Thymus (tissue), 11 donors: Measurements from ENCODE around the gene WNK2. TPM values are rescaled to one million over a fixed set of nuclear protein-coding genes. Genes with fewer than 3 reads are reported as not detected.
A peak's percentile ranks its signal among the peaks of the same experiment; 100 is the strongest.

ENCODE experiments used
- DNase-seq, 9 donors: peaks; one replicate each; pipeline ENCODE4 v3.0.0-alpha.2; 2013; ENCODE audit warnings: low spot score in 9 of 9, low read depth in 6 of 9, missing footprints in 1 of 9
- H3K27ac ChIP-seq, 2 donors: one replicate each; pipeline ENCODE4 v1.5.1; 2013; ENCODE audit warnings: control low read depth in 1 of 2, low read depth in 1 of 2, low read length in 1 of 2, mild to moderate bottlenecking in 1 of 2, moderate library complexity in 1 of 2
- H3K27me3 ChIP-seq, 2 donors: one replicate each; pipeline ENCODE4 v1.5.1; 2013; ENCODE audit warnings: low read length in 1 of 2; ENCODE audit not compliant: control insufficient read depth in 2 of 2, insufficient read depth in 1 of 2
- H3K36me3 ChIP-seq, 2 donors: one replicate each; pipeline ENCODE4 v1.5.1; 2013; ENCODE audit warnings: low read length in 1 of 2, mild to moderate bottlenecking in 1 of 2, moderate library complexity in 1 of 2; ENCODE audit not compliant: control insufficient read depth in 2 of 2, insufficient read depth in 2 of 2
- H3K4me1 ChIP-seq, 2 donors: one replicate each; pipeline ENCODE4 v1.5.1; 2013; ENCODE audit warnings: low read length in 2 of 2; ENCODE audit not compliant: control insufficient read depth in 2 of 2, insufficient read depth in 2 of 2
- H3K4me3 ChIP-seq, 2 donors: one replicate each; pipeline ENCODE4 v1.5.1; 2013; ENCODE audit warnings: low read length in 2 of 2, control low read depth in 1 of 2, mild to moderate bottlenecking in 1 of 2
- H3K9me3 ChIP-seq, 2 donors: one replicate each; pipeline ENCODE4 v1.5.1; 2013; ENCODE audit warnings: low read length in 1 of 2, mild to moderate bottlenecking in 1 of 2; ENCODE audit not compliant: control insufficient read depth in 2 of 2, insufficient read depth in 1 of 2
- WGBS: extraction: QIAGEN DNeasy Blood & Tissue Kit; methylation state at CpG from one replicate; pipeline ENCODE4 v1.1.7; 2013; 5-methylcytosine and 5-hydroxymethylcytosine counted together
- polyA plus RNA-seq: library from polyadenylated mRNA; stranded (reverse); fragments of 200-250 nt; gene quantifications from one replicate; pipeline ENCODE4 v1.2.3, GENCODE V29; 2013
- total RNA-seq: library from RNA; stranded (reverse); fragments of 120-200 nt; gene quantifications from one replicate; pipeline ENCODE4 v1.2.4, GENCODE V29; 2013
- donor health status: healthy.

WNK2 gene
- total and polyA plus RNA-seq, 2 donors = 9.1 to 12.5 TPM

DNA sequence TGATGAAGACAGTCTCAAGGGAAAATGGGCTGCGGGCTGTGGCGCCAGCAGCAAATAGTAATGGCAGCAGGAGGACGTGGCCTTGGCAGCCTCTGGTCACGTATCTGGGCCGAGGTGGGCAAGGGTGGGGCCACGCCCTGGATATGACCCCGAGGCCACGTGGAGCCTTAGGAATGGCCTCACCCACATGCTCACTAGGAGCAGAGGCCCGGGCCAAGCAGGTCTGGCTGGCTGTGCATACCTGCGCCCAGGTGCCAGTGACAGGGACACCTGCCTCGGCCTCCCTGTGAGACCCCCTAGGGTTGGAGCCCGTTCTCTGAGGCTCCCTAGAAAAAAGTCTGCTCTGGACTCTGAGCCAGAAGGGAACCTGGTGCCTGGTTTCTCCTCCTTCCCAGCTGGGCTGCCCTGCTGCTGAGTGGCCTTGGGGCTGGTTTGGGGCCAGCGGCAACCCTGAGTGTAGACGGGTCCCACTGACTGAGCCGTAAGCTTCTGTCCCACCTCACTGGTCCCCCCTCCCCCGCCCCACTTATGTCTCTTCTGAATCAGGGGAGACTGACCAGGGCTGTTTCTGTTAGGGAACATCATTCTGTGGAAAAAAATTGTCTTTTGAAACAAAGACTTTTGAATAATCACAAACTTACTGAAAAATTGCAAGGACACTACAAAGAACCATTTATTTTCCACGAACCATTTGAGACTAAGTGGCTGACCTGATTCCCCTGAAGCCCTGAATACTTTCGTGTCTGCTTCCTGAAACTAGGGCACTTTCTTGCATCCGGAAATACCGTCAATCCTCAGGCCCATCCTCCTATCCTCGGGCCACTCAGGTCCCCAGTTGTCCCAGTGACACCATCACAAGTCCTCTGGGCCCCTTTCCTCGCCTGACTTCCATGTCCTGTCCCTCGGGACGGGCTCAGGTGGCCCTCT is 60.8 kb downstream of the WNK2 start:
- H3K9me3 ChIP-seq = no peaks in the 10 kb centered on the region
- DNase-seq = no peak
- peak overlapping the region in 1 of 2 donors; percentile 9 for H3K27ac ChIP-seq
- H3K4me3 ChIP-seq = no peak overlapping the region
- peaks cover 0 to 2% of the 10 kb centered on the region in 2 donors for H3K4me1 ChIP-seq
- H3K36me3 ChIP-seq = no peaks in the 10 kb centered on the region
- 93% methylated on average over 24 of the region's 24 CpGs for WGBS
- H3K27me3 ChIP-seq = no peaks in the 10 kb centered on the region

DNA sequence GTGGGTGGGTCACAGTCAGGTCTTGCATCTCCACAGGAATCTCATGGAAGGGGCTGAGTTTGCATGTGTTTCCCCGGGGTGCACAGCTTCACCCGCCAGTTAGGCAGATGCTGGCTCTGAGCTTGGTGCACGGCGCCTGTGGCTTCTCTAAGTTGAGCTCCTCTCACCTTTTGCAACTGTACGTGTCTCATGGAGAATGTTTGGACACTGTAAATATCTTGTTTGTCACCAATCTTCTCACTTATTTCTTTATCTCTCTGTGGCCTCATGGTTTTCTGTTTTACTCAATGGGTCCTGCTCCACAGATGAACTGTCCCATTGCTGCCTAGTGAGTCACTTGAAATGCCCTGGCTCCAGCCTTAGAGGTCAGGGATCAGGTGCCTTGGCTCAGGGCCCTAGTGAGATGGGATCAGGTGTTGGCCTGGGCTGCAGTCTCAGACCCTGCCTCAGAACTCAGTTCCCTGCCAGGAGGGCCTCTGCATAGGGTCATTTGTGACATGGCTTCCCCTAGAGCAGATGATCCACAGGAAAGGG is 61.6 kb downstream of the WNK2 start:
- no peak for DNase-seq
- Histone ChIP-seq H3K4me3 (no peak overlapping the region), H3K4me1 (peaks cover 0 to 2% of the 10 kb centered on the region in 2 donors), H3K9me3 (no peaks in the 10 kb centered on the region), H3K27me3 (no peaks in the 10 kb centered on the region), H3K36me3 (no peaks in the 10 kb centered on the region), H3K27ac (no peak overlapping the region)
- WGBS = 96% methylated on average over 5 of the region's 5 CpGs

DNA sequence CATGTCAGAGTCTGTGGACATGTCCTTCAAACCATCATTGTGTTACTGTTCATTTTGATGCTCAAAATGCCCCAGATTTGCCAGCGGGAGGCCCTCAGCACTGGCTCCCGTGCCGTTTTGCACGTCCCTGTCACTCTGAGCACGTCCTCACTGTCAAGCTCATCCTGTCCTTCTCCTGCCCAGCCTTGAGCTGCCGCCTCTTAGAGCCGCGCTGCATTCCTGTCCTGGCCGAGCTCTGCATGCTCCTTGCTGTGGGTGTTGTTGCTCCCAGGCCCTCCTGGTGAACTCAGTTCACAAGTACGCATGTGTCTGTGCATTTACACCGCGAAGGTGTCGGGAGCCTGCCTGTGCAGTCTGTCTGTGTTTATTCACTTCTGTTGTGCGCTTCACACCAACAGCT is 62.2 kb downstream of the WNK2 start:
- H3K9me3 ChIP-seq = no peaks in the 10 kb centered on the region
- no peak overlapping the region for H3K4me3 ChIP-seq
- H3K4me1 ChIP-seq = peaks cover 0 to 2% of the 10 kb centered on the region in 2 donors
- H3K27me3 ChIP-seq = no peaks in the 10 kb centered on the region
- no peaks in the 10 kb centered on the region for H3K36me3 ChIP-seq
- no peak for DNase-seq
- H3K27ac ChIP-seq = no peak overlapping the region
- 96% methylated on average over 14 of the region's 14 CpGs for WGBS

DNA sequence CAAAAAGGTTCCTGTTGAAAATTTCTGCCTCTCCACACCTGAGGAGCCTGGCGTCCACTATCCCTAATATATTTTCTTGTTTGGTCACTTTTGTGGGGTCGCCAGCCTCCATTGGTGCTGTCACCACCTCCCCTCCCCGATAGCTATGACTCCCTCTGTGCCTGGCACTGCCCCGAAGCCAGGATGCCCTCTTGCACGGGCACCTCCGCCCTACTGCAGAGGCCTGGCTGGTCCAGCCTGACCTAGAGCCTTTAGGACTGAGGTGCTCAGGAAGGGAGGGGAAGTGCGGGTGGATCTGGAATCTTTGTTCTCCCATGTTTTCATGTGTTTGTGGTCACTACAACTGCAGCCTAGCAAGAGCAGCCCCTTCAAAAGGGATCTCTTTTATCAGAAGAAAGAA is 62.6 kb downstream of the WNK2 start:
- Histone ChIP-seq H3K4me3 (no peak overlapping the region), H3K9me3 (no peaks in the 10 kb centered on the region), H3K27me3 (no peaks in the 10 kb centered on the region), H3K27ac (no peak overlapping the region), H3K36me3 (no peaks in the 10 kb centered on the region), H3K4me1 (peaks cover 0 to 1% of the 10 kb centered on the region in 2 donors)
- no peak for DNase-seq
- 96% methylated on average over 7 of the region's 7 CpGs for WGBS

- Histone ChIP-seq H3K36me3 (no peaks in the 10 kb centered on the region), H3K27ac (no peak overlapping the region), H3K27me3 (no peaks in the 10 kb centered on the region), H3K4me1 (no peaks in the 10 kb centered on the region), H3K9me3 (no peaks in the 10 kb centered on the region), H3K4me3 (no peak overlapping the region)
- 97% methylated on average over 36 of the region's 36 CpGs for WGBS
- no peak for DNase-seq
These were observed 63.3 kb downstream of the WNK2 start for GRCh38 chr9:93247099-93247865.

- no peaks in the 10 kb centered on the region for H3K27me3 ChIP-seq
- no peak for DNase-seq
- no peak overlapping the region for H3K27ac ChIP-seq
- H3K4me1 ChIP-seq = peaks cover 0 to 3% of the 10 kb centered on the region in 2 donors
- WGBS = 87% methylated on average over 9 of the region's 9 CpGs
- no peaks in the 10 kb centered on the region for H3K36me3 ChIP-seq
- H3K4me3 ChIP-seq = no peak overlapping the region
- no peaks in the 10 kb centered on the region for H3K9me3 ChIP-seq
These were observed 64.0 kb downstream of the WNK2 start for GRCh38 chr9:93247892-93248291.

DNA sequence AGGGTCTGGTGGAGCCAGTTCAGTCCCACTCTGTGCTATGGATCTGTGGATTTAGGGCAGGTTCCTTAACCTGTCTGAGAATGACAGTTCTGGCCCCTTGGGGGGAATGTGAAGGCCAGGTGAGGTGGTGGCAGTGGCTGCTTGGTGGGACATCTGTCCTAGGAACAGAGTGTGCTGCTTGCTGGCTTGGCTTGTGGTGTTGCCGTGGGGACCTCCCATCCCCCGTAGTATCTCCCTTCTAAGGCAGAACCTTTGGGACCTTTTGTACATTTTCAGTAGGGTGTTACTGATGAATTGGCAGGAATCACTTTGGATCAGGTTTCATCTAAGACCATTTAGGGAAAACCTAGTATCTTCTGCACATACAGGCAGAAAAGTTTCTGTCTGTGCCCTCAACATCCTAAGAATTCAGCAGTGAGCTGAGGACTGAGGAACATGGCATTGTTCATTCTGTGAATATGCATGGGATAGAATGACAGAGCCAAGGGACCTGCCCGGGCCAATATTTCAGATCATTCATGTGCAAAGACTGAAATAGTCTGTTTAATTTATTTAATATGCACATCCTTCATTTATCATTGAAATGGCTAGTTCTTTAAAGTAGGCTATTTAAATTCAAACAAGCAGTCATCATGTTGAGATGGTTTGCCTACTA is 64.6 kb downstream of the WNK2 start:
- no peaks in the 10 kb centered on the region for H3K27me3 ChIP-seq
- no peak overlapping the region for H3K4me3 ChIP-seq
- H3K9me3 ChIP-seq = no peaks in the 10 kb centered on the region
- no peak for DNase-seq
- no peaks in the 10 kb centered on the region for H3K36me3 ChIP-seq
- 92% methylated on average over 3 of the region's 3 CpGs for WGBS
- no peak overlapping the region for H3K27ac ChIP-seq
- peaks cover 0 to 3% of the 10 kb centered on the region in 2 donors for H3K4me1 ChIP-seq

- no peaks in the 10 kb centered on the region for H3K9me3 ChIP-seq
These were observed 66.2 kb downstream of the WNK2 start for GRCh38 chr9:93250185-93250584.

More at GRCh38 chr9:93250185-93250584, 66.2 kb downstream of the WNK2 start:
- Histone ChIP-seq H3K27ac (no peak overlapping the region), H3K4me3 (no peak overlapping the region), H3K36me3 (no peaks in the 10 kb centered on the region), H3K27me3 (no peaks in the 10 kb centered on the region), H3K4me1 (peaks cover 0 to 3% of the 10 kb centered on the region in 2 donors)
- WGBS = 97% methylated on average over 4 of the region's 4 CpGs
- no peak for DNase-seq
